Trophoblast cell (in vitro differentiated cells and primary cell): ENCODE results near the gene SKI. TPM values are rescaled to one million over a fixed set of nuclear protein-coding genes. Genes with fewer than 3 reads are reported as not detected.
A peak's percentile ranks its signal among the peaks of the same experiment; 100 is the strongest.

Experiments used
- DNase-seq, 2 donors: peaks; one replicate each; pipeline ENCODE4 v3.0.0-alpha.2; 2016
- H2AFZ ChIP-seq: 2 replicates; pipeline ENCODE4 v1.6.1; 2013; ENCODE audit warnings: low read length, moderate library complexity, mild to moderate bottlenecking; ENCODE audit not compliant: insufficient read depth, poor library complexity
- H2AK5ac ChIP-seq: 2 replicates; pipeline ENCODE4 v1.6.1; 2013; ENCODE audit warnings: mild to moderate bottlenecking, low read length
- H2BK120ac ChIP-seq: 2 replicates; pipeline ENCODE4 v1.6.1; 2013; ENCODE audit warnings: low read length, mild to moderate bottlenecking, moderate library complexity; ENCODE audit not compliant: insufficient read depth, poor library complexity
- H2BK12ac ChIP-seq: 2 replicates; pipeline ENCODE4 v1.6.1; 2013; ENCODE audit warnings: mild to moderate bottlenecking, low read length, moderate library complexity
- H2BK5ac ChIP-seq: 2 replicates; pipeline ENCODE4 v1.6.1; 2013; ENCODE audit warnings: low read length, low read depth, moderate library complexity, mild to moderate bottlenecking; ENCODE audit not compliant: poor library complexity
- H3K14ac ChIP-seq: 2 replicates; pipeline ENCODE4 v1.6.1; 2013; ENCODE audit warnings: mild to moderate bottlenecking, low read length
- H3K18ac ChIP-seq: 2 replicates; pipeline ENCODE4 v1.6.1; 2013; ENCODE audit warnings: mild to moderate bottlenecking, low read length
- H3K23ac ChIP-seq: 2 replicates; pipeline ENCODE4 v1.6.1; 2013; ENCODE audit warnings: low read length
- H3K27ac ChIP-seq: 2 replicates; pipeline ENCODE4 v1.5.1; 2013; ENCODE audit warnings: low read depth, mild to moderate bottlenecking, inconsistent platforms, low read length, moderate library complexity
- H3K27me3 ChIP-seq: 2 replicates; pipeline ENCODE4 v1.6.1; 2013; ENCODE audit warnings: inconsistent platforms, mild to moderate bottlenecking, low read length, moderate library complexity; ENCODE audit not compliant: insufficient read depth
- H3K36me3 ChIP-seq, 2 experiments: 1 replicate in 1 of 2; 2 replicates in 1 of 2; pipeline ENCODE4 v1.6.1; 2013; ENCODE audit warnings: low read length in 2 of 2, mild to moderate bottlenecking in 2 of 2, moderate library complexity in 1 of 2; ENCODE audit not compliant: insufficient read depth in 2 of 2, control insufficient read depth in 1 of 2
- H3K4ac ChIP-seq: 2 replicates; pipeline ENCODE4 v1.6.1; 2013; ENCODE audit warnings: low read depth, mild to moderate bottlenecking, low read length, moderate library complexity
- H3K4me1 ChIP-seq, 2 experiments: 1 replicate in 1 of 2; 2 replicates in 1 of 2; pipeline ENCODE4 v1.6.1; 2013; ENCODE audit warnings: low read length in 2 of 2, mild to moderate bottlenecking in 2 of 2, moderate library complexity in 1 of 2; ENCODE audit not compliant: insufficient read depth in 2 of 2, control insufficient read depth in 1 of 2
- H3K4me2 ChIP-seq: 2 replicates; pipeline ENCODE4 v1.6.1; 2013; ENCODE audit warnings: inconsistent platforms, mild to moderate bottlenecking, low read length, moderate library complexity
- H3K4me3 ChIP-seq: 2 replicates; pipeline ENCODE4 v1.5.1; 2013; ENCODE audit warnings: mild to moderate bottlenecking, low read depth, low read length, inconsistent platforms
- H3K79me1 ChIP-seq: one replicate; pipeline ENCODE4 v1.6.1; 2013; ENCODE audit warnings: low read length
- H3K79me2 ChIP-seq: 2 replicates; pipeline ENCODE4 v1.6.1; 2013; ENCODE audit warnings: low read length, mild to moderate bottlenecking; ENCODE audit not compliant: control insufficient read depth, insufficient read depth, poor library complexity
- H3K9ac ChIP-seq: 2 replicates; pipeline ENCODE4 v1.6.1; 2013; ENCODE audit warnings: mild to moderate bottlenecking, low read length
- H3K9me3 ChIP-seq: 2 replicates; pipeline ENCODE4 v1.6.1; 2013; ENCODE audit warnings: low read depth, mild to moderate bottlenecking, control low read depth, inconsistent platforms, low read length; ENCODE audit not compliant: insufficient read depth
- H4K12ac ChIP-seq: 2 replicates; pipeline ENCODE4 v1.6.1; 2013; ENCODE audit warnings: low read depth, mild to moderate bottlenecking, low read length, moderate library complexity
- H4K8ac ChIP-seq: 2 replicates; pipeline ENCODE4 v1.6.1; 2013; ENCODE audit warnings: low read depth, mild to moderate bottlenecking, low read length, moderate library complexity
- H4K91ac ChIP-seq: one replicate; pipeline ENCODE4 v1.6.1; 2013; ENCODE audit warnings: low read depth, mild to moderate bottlenecking, low read length, moderate library complexity
- WGBS: extraction: QIAGEN DNeasy Blood & Tissue Kit; methylation state at CpG from one replicate; pipeline ENCODE4 v1.1.7; 2013; ENCODE audit warnings: missing lambda C conversion rate; ENCODE audit not compliant: insufficient read length, insufficient coverage; ENCODE audit errors: extremely low coverage; 5-methylcytosine and 5-hydroxymethylcytosine counted together
- polyA plus RNA-seq: library from polyadenylated mRNA; stranded (reverse); fragments of 200-250 nt; gene quantifications from 2 replicates; pipeline ENCODE4 v1.2.3, GENCODE V29; 2013

SKI gene
- 73.3 and 73.7 TPM in 2 replicates for polyA plus RNA-seq

DNA sequence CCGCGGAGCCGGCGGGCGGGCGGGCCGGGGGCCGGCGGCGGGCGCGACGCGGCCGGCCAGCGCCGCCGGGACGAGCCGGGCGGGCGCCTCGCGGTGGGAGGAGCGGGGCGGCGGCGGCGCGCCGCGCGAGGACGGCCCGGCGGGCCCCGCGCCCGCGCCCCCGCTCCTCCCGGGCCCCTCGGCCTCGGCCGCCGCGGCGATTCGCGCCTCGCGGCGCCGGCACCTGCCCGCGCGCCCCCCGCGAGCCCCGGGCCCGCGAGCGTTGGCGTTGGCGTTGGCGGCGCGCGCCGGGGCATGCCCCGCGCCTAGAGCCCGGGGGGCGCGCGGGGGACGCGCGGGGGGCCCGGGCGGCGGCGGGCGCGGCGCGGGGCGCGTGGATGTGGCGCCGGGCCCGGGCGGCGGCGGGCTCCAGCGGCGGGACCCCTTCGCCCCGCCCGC lies at the start of gene SKI:
TSS of gene SKI (plus strand) at position 163 of the 438 bp plus-strand sequence. CDS start 448 bp downstream, outside the sequence.
- H3K4ac ChIP-seq = peak within 1 kb of the TSS; percentile 97
- H2AK5ac ChIP-seq = peak within 1 kb of the TSS; percentile 99
- H2BK5ac ChIP-seq = peak within 1 kb of the TSS; percentile 99
- peak within 1 kb of the TSS; percentile 99 for H4K8ac ChIP-seq
- H3K79me1 ChIP-seq = peaks cover 16% of the 10 kb centered on the region
- H3K4me2 ChIP-seq = peak within 1 kb of the TSS; percentile 95
- peak within 1 kb of the TSS; percentile 97 for H2AFZ ChIP-seq
- H3K9me3 ChIP-seq = peaks cover 3% of the 10 kb centered on the region
- H3K36me3 ChIP-seq = peaks cover 2 to 6% of the 10 kb centered on the region in 2 experiments
- H3K14ac ChIP-seq = peak within 1 kb of the TSS; percentile 100
- peak within 1 kb of the TSS; percentile 100 for H4K91ac ChIP-seq
- WGBS = no CpG with 5 or more reads among the region's 100 CpGs
- peaks cover 53% of the 10 kb centered on the region for H3K79me2 ChIP-seq
- peak within 1 kb of the TSS; percentile 92 for H4K12ac ChIP-seq
- H3K27ac ChIP-seq = peak within 1 kb of the TSS; percentile 99
- no peaks in the 10 kb centered on the region for H3K27me3 ChIP-seq
- H2BK12ac ChIP-seq = no peak within 1 kb of the TSS
- no peak for DNase-seq
- H3K9ac ChIP-seq = peak within 1 kb of the TSS; percentile 96
- no peak within 1 kb of the TSS for H3K23ac ChIP-seq
- peaks cover 31 to 40% of the 10 kb centered on the region in 2 experiments for H3K4me1 ChIP-seq
- H2BK120ac ChIP-seq = peak within 1 kb of the TSS; percentile 99
- H3K18ac ChIP-seq = peak within 1 kb of the TSS; percentile 99
- peak within 1 kb of the TSS; percentile 89 for H3K4me3 ChIP-seq

DNA sequence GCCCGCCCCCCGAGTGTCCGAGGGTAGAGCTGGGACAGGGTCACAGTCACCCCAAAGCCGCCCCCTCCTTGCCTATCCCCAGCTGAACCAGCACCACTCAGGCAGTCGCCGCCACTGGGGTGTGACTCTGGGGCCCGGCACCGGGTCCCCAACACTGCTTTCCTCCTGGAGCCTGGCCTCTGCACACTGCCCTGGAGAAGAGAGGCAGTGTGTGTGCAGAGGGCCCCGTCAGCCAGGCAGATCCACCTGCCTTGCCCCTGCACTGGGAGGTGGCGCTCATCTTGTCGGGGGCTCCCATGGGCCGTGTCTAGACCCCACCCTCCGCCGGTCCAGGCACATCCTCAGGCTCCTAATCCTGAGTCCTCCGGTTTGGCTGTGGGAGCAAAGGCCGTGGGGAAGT lies 49.2 kb upstream of the SKI start:
- Histone ChIP-seq H3K27ac (no peak overlapping the region), H2BK12ac (no peak overlapping the region), H2BK5ac (no peak overlapping the region), H4K12ac (no peak overlapping the region), H3K4me3 (no peak overlapping the region), H3K9me3 (peaks cover 6% of the 10 kb centered on the region), H3K18ac (no peak overlapping the region), H3K23ac (no peak overlapping the region), H2AK5ac (no peak overlapping the region), H3K14ac (no peak overlapping the region), H4K8ac (no peak overlapping the region), H3K4me2 (no peak overlapping the region), H3K4ac (no peak overlapping the region), H3K9ac (no peak overlapping the region), H3K27me3 (no peaks in the 10 kb centered on the region), H3K4me1 (no peaks in the 10 kb centered on the region), H4K91ac (no peak overlapping the region), H3K79me2 (no peaks in the 10 kb centered on the region), H2AFZ (no peak overlapping the region), H3K79me1 (no peaks in the 10 kb centered on the region), H2BK120ac (no peak overlapping the region), H3K36me3 (peaks cover 78 to 82% of the 10 kb centered on the region in 2 experiments)
- no CpG with 5 or more reads among the region's 16 CpGs for WGBS
- no peak for DNase-seq

DNA sequence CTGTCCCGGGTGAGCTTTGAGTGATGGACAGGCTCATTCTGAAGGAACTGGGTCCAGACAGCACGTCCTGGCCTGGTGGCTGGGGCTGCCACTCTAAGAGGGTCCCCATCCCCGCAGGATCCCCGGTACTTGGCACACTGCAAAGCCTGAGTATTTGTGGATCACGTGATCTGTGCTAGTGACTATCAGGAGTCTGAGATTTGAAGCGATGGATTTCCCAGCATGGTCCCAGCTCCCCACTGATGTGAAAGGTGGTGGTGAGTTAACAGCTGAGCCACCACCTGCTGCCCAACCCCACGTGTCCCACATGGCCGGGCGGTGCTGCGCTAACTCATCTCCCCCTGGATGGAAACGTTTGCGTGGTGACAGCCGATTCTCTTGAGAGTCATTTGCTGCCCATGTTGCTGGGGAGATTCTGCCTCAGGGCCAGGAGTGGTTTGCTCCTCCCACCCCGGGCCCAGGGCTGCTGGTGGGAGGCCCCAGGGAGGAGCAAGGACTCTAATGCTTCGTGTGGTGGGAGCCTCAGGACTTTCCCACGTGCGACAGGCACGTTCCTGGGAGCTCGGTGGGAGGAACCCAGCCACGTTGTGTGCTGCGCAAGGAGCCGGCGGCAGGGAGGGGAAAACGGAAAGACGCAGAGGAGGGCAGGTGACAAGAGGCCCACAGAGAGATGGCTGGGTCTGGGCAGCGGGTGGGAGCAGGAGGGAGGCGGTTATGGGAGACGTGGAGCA lies 48.7 kb upstream of the SKI start:
- Histone ChIP-seq H2AK5ac (no peak overlapping the region), H3K18ac (no peak overlapping the region), H3K4me1 (no peaks in the 10 kb centered on the region), H3K4me2 (no peak overlapping the region), H3K27ac (no peak overlapping the region), H2AFZ (no peak overlapping the region), H3K79me2 (no peaks in the 10 kb centered on the region), H4K12ac (no peak overlapping the region), H3K36me3 (peaks cover 77 to 83% of the 10 kb centered on the region in 2 experiments), H3K14ac (no peak overlapping the region), H2BK5ac (no peak overlapping the region), H3K9ac (no peak overlapping the region), H3K4ac (no peak overlapping the region), H3K23ac (no peak overlapping the region), H4K8ac (no peak overlapping the region), H2BK12ac (no peak overlapping the region), H3K27me3 (no peaks in the 10 kb centered on the region), H2BK120ac (no peak overlapping the region), H3K4me3 (no peak overlapping the region), H3K79me1 (no peaks in the 10 kb centered on the region), H4K91ac (no peak overlapping the region), H3K9me3 (peaks cover 6% of the 10 kb centered on the region)
- WGBS = no CpG with 5 or more reads among the region's 28 CpGs
- DNase-seq = peak; percentile 79 to 85

DNA sequence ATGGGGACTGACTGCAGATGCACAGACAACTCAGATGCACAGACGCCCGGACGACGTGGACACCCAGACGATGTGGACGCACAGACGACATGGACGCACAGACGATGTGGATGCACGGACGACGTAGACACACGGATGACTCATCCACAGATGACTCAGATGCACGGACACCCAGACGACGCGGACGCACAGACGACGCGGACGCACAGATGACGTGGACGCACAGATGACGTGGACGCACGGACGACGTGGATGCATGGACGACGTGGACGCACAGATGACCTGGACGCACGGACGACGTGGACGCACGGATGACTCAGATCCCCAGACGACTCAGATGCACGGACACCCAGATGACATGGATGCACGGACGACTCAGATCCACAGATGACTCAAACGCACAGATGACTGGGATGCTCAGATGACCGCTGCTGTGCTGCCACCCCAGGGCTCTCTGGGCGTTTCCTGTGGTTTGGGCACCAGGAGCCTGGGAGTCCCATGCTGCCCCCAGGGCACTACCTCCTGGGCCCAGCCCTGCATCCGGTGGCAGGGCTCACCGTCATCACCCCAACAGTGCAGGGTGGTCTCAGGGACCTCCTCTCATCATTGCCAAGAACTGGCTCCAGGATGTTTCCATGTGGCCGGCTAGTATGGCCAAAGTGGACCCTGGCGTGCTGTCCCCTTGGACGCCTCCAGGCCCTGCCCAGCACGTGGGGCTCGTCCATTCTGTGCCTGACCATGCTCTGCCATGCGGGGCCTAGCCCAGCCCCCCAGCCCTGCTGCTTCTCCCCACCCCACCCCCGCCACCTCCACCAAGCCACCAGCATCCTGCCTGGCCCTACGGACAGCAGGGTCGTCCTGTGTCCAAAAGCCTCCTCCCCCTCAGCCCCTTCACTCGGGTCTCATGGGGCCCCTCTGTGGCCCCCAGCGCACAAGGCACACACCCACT lies 47.5 kb upstream of the SKI start:
- Histone ChIP-seq H3K27ac (no peak overlapping the region), H3K79me1 (no peaks in the 10 kb centered on the region), H2AFZ (no peak overlapping the region), H2BK120ac (no peak overlapping the region), H2BK12ac (no peak overlapping the region), H4K91ac (no peak overlapping the region), H3K27me3 (no peaks in the 10 kb centered on the region), H3K9me3 (peaks cover 6% of the 10 kb centered on the region), H3K4ac (no peak overlapping the region), H2BK5ac (no peak overlapping the region), H3K14ac (no peak overlapping the region), H3K36me3 (peaks cover 82 to 87% of the 10 kb centered on the region in 2 experiments), H4K12ac (no peak overlapping the region), H2AK5ac (no peak overlapping the region), H3K4me1 (no peaks in the 10 kb centered on the region), H3K4me3 (no peak overlapping the region), H3K4me2 (no peak overlapping the region), H3K79me2 (no peaks in the 10 kb centered on the region), H3K23ac (no peak overlapping the region), H4K8ac (no peak overlapping the region), H3K18ac (no peak overlapping the region), H3K9ac (no peak overlapping the region)
- DNase-seq = peak; percentile 84 to 92
- WGBS = no CpG with 5 or more reads among the region's 58 CpGs
